H9 (cell line): ENCODE measurements around the gene CRP. TPM values are rescaled to one million over a fixed set of nuclear protein-coding genes. Genes with fewer than 3 reads are reported as not detected.

ENCODE experiments used
- DNase-seq: peaks from one replicate; pipeline ENCODE4 v3.0.0-alpha.2; 2017
- H2AFZ ChIP-seq: one replicate; pipeline ENCODE4 v1.6.1; 2013; ENCODE audit warnings: mild to moderate bottlenecking, low read length, control low read depth, moderate library complexity
- H2AK5ac ChIP-seq: 2 replicates; pipeline ENCODE4 v1.6.1; 2013; ENCODE audit warnings: low read length, control low read depth, mixed read lengths; ENCODE audit not compliant: insufficient read length
- H2BK120ac ChIP-seq: one replicate; pipeline ENCODE4 v1.6.1; 2013; ENCODE audit warnings: low read depth, mild to moderate bottlenecking, low read length, control low read depth, inconsistent platforms; ENCODE audit not compliant: poor library complexity, severe bottlenecking
- H2BK12ac ChIP-seq: 2 replicates; pipeline ENCODE4 v1.6.1; 2013; ENCODE audit warnings: low read length, control low read depth, mixed read lengths, low read depth; ENCODE audit not compliant: insufficient read length
- H2BK15ac ChIP-seq: 2 replicates; pipeline ENCODE4 v1.6.1; 2013; ENCODE audit warnings: low read depth, low read length, control low read depth
- H2BK20ac ChIP-seq: one replicate; pipeline ENCODE4 v1.6.1; 2013; ENCODE audit warnings: low read depth, mild to moderate bottlenecking, low read length, control low read depth, inconsistent platforms; ENCODE audit not compliant: poor library complexity, severe bottlenecking
- H2BK5ac ChIP-seq: 2 replicates; pipeline ENCODE4 v1.6.1; 2013; ENCODE audit warnings: low read length, control low read depth, mixed read lengths; ENCODE audit not compliant: insufficient read length
- H3K14ac ChIP-seq: 2 replicates; pipeline ENCODE4 v1.6.1; 2013; ENCODE audit warnings: low read length, control low read depth; ENCODE audit not compliant: insufficient read depth
- H3K18ac ChIP-seq: 2 replicates; pipeline ENCODE4 v1.6.1; 2013; ENCODE audit warnings: low read depth, mild to moderate bottlenecking, mixed read lengths, low read length, control low read depth; ENCODE audit not compliant: insufficient read length
- H3K23ac ChIP-seq: 2 replicates; pipeline ENCODE4 v1.6.1; 2013; ENCODE audit warnings: low read length, control low read depth, mixed read lengths, low read depth; ENCODE audit not compliant: insufficient read length
- H3K23me2 ChIP-seq: 2 replicates; pipeline ENCODE4 v1.6.1; 2013; ENCODE audit warnings: low read depth, mild to moderate bottlenecking, mixed read lengths, low read length, control low read depth; ENCODE audit not compliant: insufficient read length, poor library complexity, severe bottlenecking
- H3K27ac ChIP-seq: 2 replicates; pipeline ENCODE4 v1.5.1; 2013; ENCODE audit warnings: low read length, control low read depth, mixed read lengths, low read depth; ENCODE audit not compliant: insufficient read length
- H3K27me3 ChIP-seq: 2 replicates; pipeline ENCODE4 v1.6.1; 2013; ENCODE audit warnings: low read length, control low read depth, inconsistent platforms; ENCODE audit not compliant: insufficient read depth
- H3K4ac ChIP-seq: 2 replicates; pipeline ENCODE4 v1.6.1; 2013; ENCODE audit warnings: low read depth, mild to moderate bottlenecking, control low read depth, inconsistent platforms, low read length, moderate library complexity
- H3K4me1 ChIP-seq: 2 replicates; pipeline ENCODE4 v1.6.1; 2013; ENCODE audit warnings: low read length, control low read depth, inconsistent platforms; ENCODE audit not compliant: insufficient read depth
- H3K4me2 ChIP-seq: 2 replicates; pipeline ENCODE4 v1.6.1; 2013; ENCODE audit warnings: low read length, control low read depth, mixed read lengths; ENCODE audit not compliant: insufficient read length, insufficient read depth
- H3K56ac ChIP-seq: 2 replicates; pipeline ENCODE4 v1.6.1; 2013; ENCODE audit warnings: low read depth, mild to moderate bottlenecking, mixed read lengths, low read length, control low read depth; ENCODE audit not compliant: insufficient read length
- H3K79me1 ChIP-seq: 2 replicates; pipeline ENCODE4 v1.6.1; 2013; ENCODE audit warnings: low read depth, mild to moderate bottlenecking, moderate library complexity, low read length, control low read depth, inconsistent platforms; ENCODE audit not compliant: insufficient read depth, poor library complexity, severe bottlenecking
- H3K79me2 ChIP-seq: 2 replicates; pipeline ENCODE4 v1.6.1; 2013; ENCODE audit warnings: low read length, control low read depth, inconsistent platforms; ENCODE audit not compliant: insufficient read depth
- H3K9ac ChIP-seq: 2 replicates; pipeline ENCODE4 v1.6.1; 2013; ENCODE audit warnings: low read length, control low read depth, mixed read lengths; ENCODE audit not compliant: insufficient read length; ENCODE audit errors: extremely low read depth
- H3K9me3 ChIP-seq: one replicate; pipeline ENCODE4 v1.6.1; 2013; ENCODE audit warnings: low read depth, low read length, inconsistent platforms; ENCODE audit not compliant: control insufficient read depth
- H3T11ph ChIP-seq: one replicate; pipeline ENCODE4 v1.6.1; 2013; ENCODE audit warnings: mild to moderate bottlenecking, low read length, control low read depth, inconsistent platforms
- H4K20me1 ChIP-seq: one replicate; pipeline ENCODE4 v1.6.1; 2013; ENCODE audit not compliant: control insufficient read depth, insufficient read length, insufficient read depth
- H4K5ac ChIP-seq: 2 replicates; pipeline ENCODE4 v1.6.1; 2013; ENCODE audit warnings: low read depth, mild to moderate bottlenecking, mixed read lengths, low read length, control low read depth; ENCODE audit not compliant: insufficient read length
- H4K8ac ChIP-seq: replicated peaks from 2 replicates; pipeline ENCODE4 v1.6.1; 2013; ENCODE audit warnings: low read length, control low read depth, mixed read lengths, low read depth; ENCODE audit not compliant: insufficient read length
- H4K91ac ChIP-seq: 2 replicates; pipeline ENCODE4 v1.6.1; 2013; ENCODE audit warnings: low read depth, mild to moderate bottlenecking, moderate library complexity, mixed read lengths, low read length, control low read depth; ENCODE audit not compliant: insufficient read length
- H3K27ac Mint-ChIP-seq, 3 experiments: 2 replicates in 2 of 3; 3 replicates in 1 of 3; pipeline ENCODE4 v1.8.0; 2020 to 2021; ENCODE audit warnings: mixed read lengths in 3 of 3, mild to moderate bottlenecking in 1 of 3, moderate library complexity in 1 of 3
- H3K27me3 Mint-ChIP-seq: 2 replicates; pipeline ENCODE4 v1.8.0; 2021; ENCODE audit warnings: low read depth, mild to moderate bottlenecking, moderate library complexity, mixed read lengths
- H3K36me3 Mint-ChIP-seq, 3 experiments: 2 replicates in 2 of 3; 3 replicates in 1 of 3; pipeline ENCODE4 v1.8.0; 2020 to 2021; ENCODE audit warnings: low read depth in 3 of 3, mixed read lengths in 3 of 3; ENCODE audit not compliant: insufficient read depth in 1 of 3
- H3K4me1 Mint-ChIP-seq, 2 experiments: 2 replicates each; pipeline ENCODE4 v1.8.0; 2020; ENCODE audit warnings: mixed read lengths in 2 of 2
- H3K4me3 Mint-ChIP-seq, 2 experiments: 2 replicates in 1 of 2; 3 replicates in 1 of 2; pipeline ENCODE4 v1.8.0; 2020 to 2021; ENCODE audit warnings: mild to moderate bottlenecking in 2 of 2, mixed read lengths in 2 of 2, moderate library complexity in 1 of 2
- H3K9me3 Mint-ChIP-seq, 2 experiments: 2 replicates in 1 of 2; 3 replicates in 1 of 2; pipeline ENCODE4 v1.8.0; 2020; ENCODE audit warnings: mild to moderate bottlenecking in 2 of 2, mixed read lengths in 2 of 2, moderate library complexity in 1 of 2
- WGBS: extraction: QIAGEN DNeasy Blood & Tissue Kit; methylation state at CpG from one replicate; pipeline ENCODE4 v1.1.7; 2013; ENCODE audit warnings: missing lambda C conversion rate, low lambda C conversion rate, mixed read lengths; ENCODE audit not compliant: insufficient read length; ENCODE audit errors: extremely low coverage; 5-methylcytosine and 5-hydroxymethylcytosine counted together
- total RNA-seq: library from RNA; stranded (reverse); gene quantifications from 2 replicates; pipeline ENCODE4 v1.2.1, GENCODE V29; 2021
- TF ChIP-seq, protein P1 (sequence below): fragments of 200-600 bp; sonication (generic); conservative IDR thresholded peaks from 3 replicates; pipeline ENCODE4 v1.8.0; 2021; ENCODE audit warnings: antibody characterized with exemption, mild to moderate bottlenecking

Gene CRP
- total RNA-seq, 1 experiment from 2014 or later, result not detected

DNA sequence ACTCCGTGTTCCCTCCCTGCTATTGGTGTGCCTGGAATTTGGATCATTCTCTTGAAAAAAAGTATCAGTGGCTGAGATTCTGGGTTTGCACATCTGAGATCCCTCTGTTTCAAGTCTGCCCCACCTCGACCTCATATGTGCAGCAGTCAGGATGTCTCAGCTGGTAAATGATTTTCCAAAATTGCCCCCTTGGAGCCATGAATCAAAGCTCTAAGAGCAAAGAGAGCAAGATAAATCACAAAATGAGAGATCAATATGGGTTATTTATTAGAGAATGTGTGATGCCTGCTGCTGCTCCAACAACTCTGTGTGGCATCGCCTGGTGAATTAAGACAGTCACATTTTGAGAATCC is 8.5 kb downstream of the CRP start:
- Histone ChIP-seq H4K8ac (no peak overlapping the region), H3K4me1 (no peaks in the 10 kb centered on the region), H3K27ac (no peak overlapping the region), H2AFZ (no peak overlapping the region), H3K56ac (no peak overlapping the region), H3K23me2 (no peaks in the 10 kb centered on the region), H2BK120ac (no peak overlapping the region), H2BK5ac (no peak overlapping the region), H2BK12ac (no peak overlapping the region), H3K27me3 (no peaks in the 10 kb centered on the region), H2BK15ac (no peak overlapping the region), H2BK20ac (no peak overlapping the region), H4K20me1 (no peaks in the 10 kb centered on the region), H3K14ac (no peak overlapping the region), H3K9ac (no peak overlapping the region), H3K18ac (no peak overlapping the region), H3K79me1 (no peaks in the 10 kb centered on the region), H3K4me2 (no peak overlapping the region), H4K5ac (no peak overlapping the region), H3K9me3 (no peaks in the 10 kb centered on the region), H3K23ac (no peak overlapping the region), H3K79me2 (no peaks in the 10 kb centered on the region), H2AK5ac (no peak overlapping the region), H3K4ac (no peak overlapping the region), H4K91ac (no peak overlapping the region), H3T11ph (no peak overlapping the region)
- no peak overlapping the region for H3K27ac Mint-ChIP-seq
- no peaks in the 10 kb centered on the region for H3K4me1 Mint-ChIP-seq
- H3K4me3 Mint-ChIP-seq, result no peak overlapping the region
- no CpG with 5 or more reads among the region's 3 CpGs for WGBS
- H3K9me3 Mint-ChIP-seq, result peaks cover 0 to 5% of the 10 kb centered on the region in 2 experiments; a peak in 1 of 5 replicates
- peaks cover 2% of the 10 kb centered on the region; the same call in 1 of the 2 replicates for H3K27me3 Mint-ChIP-seq
- H3K36me3 Mint-ChIP-seq, result no peaks in the 10 kb centered on the region; a peak in 1 of 7 replicates
- no peak for DNase-seq
- TF ChIP-seq, protein P1, sequence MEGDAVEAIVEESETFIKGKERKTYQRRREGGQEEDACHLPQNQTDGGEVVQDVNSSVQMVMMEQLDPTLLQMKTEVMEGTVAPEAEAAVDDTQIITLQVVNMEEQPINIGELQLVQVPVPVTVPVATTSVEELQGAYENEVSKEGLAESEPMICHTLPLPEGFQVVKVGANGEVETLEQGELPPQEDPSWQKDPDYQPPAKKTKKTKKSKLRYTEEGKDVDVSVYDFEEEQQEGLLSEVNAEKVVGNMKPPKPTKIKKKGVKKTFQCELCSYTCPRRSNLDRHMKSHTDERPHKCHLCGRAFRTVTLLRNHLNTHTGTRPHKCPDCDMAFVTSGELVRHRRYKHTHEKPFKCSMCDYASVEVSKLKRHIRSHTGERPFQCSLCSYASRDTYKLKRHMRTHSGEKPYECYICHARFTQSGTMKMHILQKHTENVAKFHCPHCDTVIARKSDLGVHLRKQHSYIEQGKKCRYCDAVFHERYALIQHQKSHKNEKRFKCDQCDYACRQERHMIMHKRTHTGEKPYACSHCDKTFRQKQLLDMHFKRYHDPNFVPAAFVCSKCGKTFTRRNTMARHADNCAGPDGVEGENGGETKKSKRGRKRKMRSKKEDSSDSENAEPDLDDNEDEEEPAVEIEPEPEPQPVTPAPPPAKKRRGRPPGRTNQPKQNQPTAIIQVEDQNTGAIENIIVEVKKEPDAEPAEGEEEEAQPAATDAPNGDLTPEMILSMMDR, result no peak
